GM12801 (cell line): ENCODE measurements around the gene CA7.

Experiments used
- TF ChIP-seq, protein P1 (sequence below): IDR thresholded peaks from one replicate; pipeline ENCODE4 v1.5.1; 2011; ENCODE audit warnings: control low read depth; ENCODE audit not compliant: insufficient read length; ENCODE audit errors: extremely low read depth

Gene CA7

GRCh38 chr16:66886321-66886720 is 42.1 kb downstream of the CA7 start:
- TF ChIP-seq, protein P1, sequence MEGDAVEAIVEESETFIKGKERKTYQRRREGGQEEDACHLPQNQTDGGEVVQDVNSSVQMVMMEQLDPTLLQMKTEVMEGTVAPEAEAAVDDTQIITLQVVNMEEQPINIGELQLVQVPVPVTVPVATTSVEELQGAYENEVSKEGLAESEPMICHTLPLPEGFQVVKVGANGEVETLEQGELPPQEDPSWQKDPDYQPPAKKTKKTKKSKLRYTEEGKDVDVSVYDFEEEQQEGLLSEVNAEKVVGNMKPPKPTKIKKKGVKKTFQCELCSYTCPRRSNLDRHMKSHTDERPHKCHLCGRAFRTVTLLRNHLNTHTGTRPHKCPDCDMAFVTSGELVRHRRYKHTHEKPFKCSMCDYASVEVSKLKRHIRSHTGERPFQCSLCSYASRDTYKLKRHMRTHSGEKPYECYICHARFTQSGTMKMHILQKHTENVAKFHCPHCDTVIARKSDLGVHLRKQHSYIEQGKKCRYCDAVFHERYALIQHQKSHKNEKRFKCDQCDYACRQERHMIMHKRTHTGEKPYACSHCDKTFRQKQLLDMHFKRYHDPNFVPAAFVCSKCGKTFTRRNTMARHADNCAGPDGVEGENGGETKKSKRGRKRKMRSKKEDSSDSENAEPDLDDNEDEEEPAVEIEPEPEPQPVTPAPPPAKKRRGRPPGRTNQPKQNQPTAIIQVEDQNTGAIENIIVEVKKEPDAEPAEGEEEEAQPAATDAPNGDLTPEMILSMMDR = no peak

GRCh38 chr16:66886914-66887313 is 42.7 kb downstream of the CA7 start:
- TF ChIP-seq, protein P1 = no peak

- TF ChIP-seq, protein P1 = no peak
Observed at GRCh38 chr16:66888647-66889615, 44.7 kb downstream of the CA7 start.

GRCh38 chr16:66889622-66890021 is 45.4 kb downstream of the CA7 start:
- TF ChIP-seq, protein P1 = no peak

DNA sequence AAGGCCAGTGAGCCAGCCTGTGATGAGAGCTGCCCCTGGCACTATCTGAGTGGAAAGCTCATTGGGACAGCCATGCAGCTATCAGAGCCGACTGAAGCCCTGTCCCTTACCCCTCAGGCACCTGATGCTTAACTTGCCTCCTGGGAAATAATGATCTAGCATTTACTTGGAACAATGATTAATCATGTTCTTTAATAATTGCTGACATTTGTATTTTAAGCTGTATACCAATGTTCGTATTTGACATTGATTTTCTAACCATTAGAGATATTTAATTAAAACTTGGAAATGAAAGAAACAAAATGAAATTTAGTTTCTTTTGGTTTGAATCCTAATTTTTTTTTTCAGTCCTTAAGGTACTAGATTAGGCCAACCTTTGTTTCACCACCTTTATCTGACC is 46.6 kb downstream of the CA7 start:
- TF ChIP-seq, protein P1 = no peak

DNA sequence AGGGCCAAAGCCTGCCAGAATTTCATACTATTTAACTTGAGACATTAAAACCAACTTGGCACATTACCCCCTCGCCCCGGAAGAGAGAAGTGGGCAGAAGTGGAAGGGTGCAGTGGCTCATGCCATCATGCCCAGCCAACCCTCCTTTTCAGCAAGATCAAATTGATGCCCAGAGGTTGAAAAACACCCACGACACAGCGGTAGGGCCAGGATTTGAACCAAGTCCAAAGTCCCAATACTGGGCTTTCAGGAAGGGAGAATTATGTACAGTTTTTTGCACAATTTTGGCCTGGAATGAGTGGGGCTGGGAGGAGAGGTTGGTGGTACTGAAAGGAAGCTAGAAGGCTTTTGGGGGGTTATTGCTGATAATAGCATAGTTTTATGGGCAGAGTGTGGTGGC is 47.1 kb downstream of the CA7 start:
- TF ChIP-seq, protein P1 = no peak

DNA sequence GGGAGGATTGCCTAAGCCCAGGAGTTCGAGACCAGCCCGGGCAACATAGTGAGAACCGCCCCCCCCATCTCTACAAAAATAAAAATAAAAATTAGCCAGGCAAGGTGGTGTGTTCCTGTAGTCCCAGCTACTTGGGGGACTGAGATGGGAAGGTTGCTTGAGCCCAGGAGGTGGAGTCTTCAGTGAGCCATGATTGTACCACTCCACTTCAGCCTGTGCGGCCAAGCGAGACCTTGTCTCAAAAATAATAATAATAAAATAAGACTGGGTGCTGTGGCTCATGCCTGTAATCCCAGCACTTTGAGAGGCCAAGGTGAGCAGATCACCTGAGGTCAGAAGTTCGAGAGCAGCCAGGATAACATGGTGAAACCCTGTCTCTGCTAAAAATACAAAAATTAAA is 47.6 kb downstream of the CA7 start:
- TF ChIP-seq, protein P1 = no peak
